SK-N-SH (cell line): ENCODE results near the gene OGFR. TPM values are rescaled to one million over a fixed set of nuclear protein-coding genes. Genes with fewer than 3 reads are reported as not detected.

Source experiments
- CTCF ChIA-PET: fragments of 300-600, 350-600 bp; formaldehyde crosslinking; extraction: SDS; loops from one replicate; lab custom pipeline; 2021; lab: Yijun Ruan, JAX
- POLR2A ChIA-PET: fragments of 350-600 bp; sonication (Branson Sonifier 250); formaldehyde crosslinking; extraction: SDS; loops from one replicate; lab custom pipeline; 2020; ENCODE audit warnings: antibody characterized with exemption, inconsistent platforms; lab: Yijun Ruan, JAX
- DNase-seq: peaks from one replicate; pipeline ENCODE4 v3.0.0; 2012
- H2AFZ ChIP-seq: fragments of 200-600 bp; sonication (generic); 2 replicates; pipeline ENCODE4 v1.8.1; 2016; ENCODE audit warnings: antibody characterized with exemption, mild to moderate bottlenecking, low read depth
- H3F3A ChIP-seq: fragments of 200-600 bp; sonication (generic); replicated peaks from 2 replicates; pipeline ENCODE3; 2016; ENCODE audit warnings: antibody characterized with exemption, mild to moderate bottlenecking; ENCODE audit not compliant: insufficient read depth
- H3K27ac ChIP-seq, 2 experiments: fragments of 200-500 bp in 1 of 2; fragments of 200-600 bp in 1 of 2; sonication (Bioruptor generic) in 1 of 2; sonication (generic), shearing (Covaris generic) in 1 of 2; 2 replicates each; pipeline versions ENCODE4 v1.5.1 to v1.6.1; 2014 to 2016; ENCODE audit warnings: low read depth in 2 of 2, inconsistent platforms in 1 of 2, low read length in 1 of 2, mild to moderate bottlenecking in 1 of 2, mixed read lengths in 1 of 2
- H3K27me3 ChIP-seq: fragments of 200-600 bp; sonication (generic), shearing (Covaris generic); 2 replicates; pipeline ENCODE4 v1.6.1; 2016; ENCODE audit warnings: mixed run types; ENCODE audit not compliant: insufficient read depth
- H3K36me3 ChIP-seq, 2 experiments: fragments of 200-500 bp in 1 of 2; fragments of 200-600 bp in 1 of 2; sonication (Bioruptor generic) in 1 of 2; sonication (generic) in 1 of 2; replicated peaks in 1 of 2; 2 replicates each; pipeline versions ENCODE3 to v1.5.1; 2014 to 2016; ENCODE audit warnings: low read length in 1 of 2, mild to moderate bottlenecking in 1 of 2; ENCODE audit not compliant: insufficient read depth in 2 of 2, control insufficient read depth in 1 of 2
- H3K4me1 ChIP-seq, 2 experiments: fragments of 200-500 bp in 1 of 2; fragments of 200-600 bp in 1 of 2; sonication (Bioruptor generic) in 1 of 2; sonication (generic), shearing (Covaris generic) in 1 of 2; 2 replicates each; pipeline versions ENCODE4 v1.5.1 to v1.6.1; 2014 to 2016; ENCODE audit warnings: low read depth in 1 of 2, low read length in 1 of 2, mixed run types in 1 of 2; ENCODE audit not compliant: insufficient read depth in 2 of 2, control insufficient read depth in 1 of 2
- H3K4me2 ChIP-seq: fragments of 200-600 bp; sonication (generic), shearing (Covaris generic); 2 replicates; pipeline ENCODE4 v1.6.1; 2017; ENCODE audit warnings: mixed run types
- H3K4me3 ChIP-seq, 2 experiments: fragments of 200-500 bp in 1 of 2; fragments of 200-600 bp in 1 of 2; sonication (Bioruptor generic) in 1 of 2; sonication (generic), shearing (Covaris generic) in 1 of 2; 2 replicates each; pipeline versions ENCODE4 v1.5.1 to v1.8.1; 2014 to 2016; ENCODE audit warnings: low read depth in 2 of 2, inconsistent platforms in 1 of 2, low read length in 1 of 2, mild to moderate bottlenecking in 1 of 2, mixed read lengths in 1 of 2, moderate library complexity in 1 of 2
- H3K79me2 ChIP-seq: fragments of 200-600 bp; sonication (generic); 2 replicates; pipeline ENCODE4 v1.8.1; 2017; ENCODE audit warnings: mild to moderate bottlenecking; ENCODE audit not compliant: insufficient read depth
- H3K9ac ChIP-seq: fragments of 200-600 bp; sonication (generic); 2 replicates; pipeline ENCODE4 v1.6.1; 2017; ENCODE audit warnings: mixed run types
- H3K9me2 ChIP-seq: fragments of 200-600 bp; sonication (generic); 2 replicates; pipeline ENCODE4 v1.6.1; 2017; ENCODE audit warnings: mixed run types
- H3K9me3 ChIP-seq: fragments of 200-600 bp; sonication (generic); 2 replicates; pipeline ENCODE4 v1.6.1; 2017; ENCODE audit warnings: mixed run types, mild to moderate bottlenecking, moderate library complexity
- H4K20me1 ChIP-seq: fragments of 200-600 bp; sonication (generic); 2 replicates; pipeline ENCODE4 v1.6.1; 2017; ENCODE audit warnings: mild to moderate bottlenecking, mixed run types; ENCODE audit not compliant: insufficient read depth
- EP300 ChIP-seq, 2 experiments: IDR thresholded peaks; 2 replicates each; pipeline versions ENCODE4 v1.4.0 to v1.6.1; 2012; ENCODE audit warnings: borderline replicate concordance in 1 of 2, low read depth in 1 of 2, low read length in 1 of 2
- GABPA ChIP-seq: IDR thresholded peaks from 2 replicates; pipeline ENCODE4 v1.4.0; 2012; ENCODE audit warnings: low read depth, mild to moderate bottlenecking
- IRF3 ChIP-seq: fragments of 150-350 bp; IDR thresholded peaks from 2 replicates; pipeline ENCODE4 v1.6.1; 2016; ENCODE audit warnings: mild to moderate bottlenecking, low read depth, low read length
- JUND ChIP-seq: IDR thresholded peaks from 2 replicates; pipeline ENCODE4 v1.4.0; 2012
- MAX ChIP-seq: IDR thresholded peaks from 2 replicates; pipeline ENCODE4 v1.4.0; 2012; ENCODE audit warnings: low read depth
- NFIC ChIP-seq: IDR thresholded peaks from 2 replicates; pipeline ENCODE4 v1.4.0; 2012; ENCODE audit warnings: borderline replicate concordance
- RAD21 ChIP-seq: IDR thresholded peaks from 2 replicates; pipeline ENCODE4 v1.6.1; 2012; ENCODE audit warnings: mild to moderate bottlenecking, low read length
- RCOR1 ChIP-seq: fragments of 150-350 bp; IDR thresholded peaks from 2 replicates; pipeline ENCODE4 v1.6.1; 2017; ENCODE audit warnings: antibody characterized with exemption, low read length
- TEAD4 ChIP-seq: IDR thresholded peaks from 2 replicates; pipeline ENCODE4 v1.4.0; 2012; ENCODE audit warnings: mild to moderate bottlenecking, borderline replicate concordance; ENCODE audit not compliant: insufficient read depth
- WGBS: methylation state at CpG from one replicate; pipeline ENCODE4 v1.1.6; 2017; ENCODE audit warnings: low lambda C conversion rate; 5-methylcytosine and 5-hydroxymethylcytosine counted together
- polyA plus RNA-seq, 3 experiments: library from polyadenylated mRNA; depleted of rRNA; stranded (reverse); fragments of >200 nt; gene quantifications; 2 replicates each; pipeline ENCODE4 v1.2.3, GENCODE V29; 2012
- TF ChIP-seq, protein P1 (sequence below): IDR thresholded peaks from 2 replicates; pipeline ENCODE4 v1.4.0; 2012; ENCODE audit warnings: low read depth, borderline replicate concordance

OGFR gene
- polyA plus RNA-seq, 1 of the 3 experiments (the other 2 are of a cell fraction) = 60.8 TPM

GRCh38 chr20:62817975-62818591 is 13.4 kb downstream of the OGFR start:
- Histone ChIP-seq H3K27me3 (no peaks in the 10 kb centered on the region), H4K20me1 (0 out of 2 replicates have a peak, but pooled peaks cover 3% of the 10 kb centered on the region), H3K9me2 (no peaks in the 10 kb centered on the region), H3K9me3 (no peaks in the 10 kb centered on the region), H3K27ac (peak overlapping the region in 1 of 2 experiments; percentile 90; a peak in 2 of 4 replicates), H3K36me3 (peaks cover 0 to 7% of the 10 kb centered on the region in 2 experiments), H3F3A (peaks cover 5% of the 10 kb centered on the region), H3K79me2 (no peaks in the 10 kb centered on the region), H3K4me3 (no peak overlapping the region), H2AFZ (no peak overlapping the region), H3K4me1 (peaks cover 17 to 66% of the 10 kb centered on the region in 2 experiments; a peak in 3 of 4 replicates), H3K9ac (no peak overlapping the region), H3K4me2 (peak overlapping the region; percentile 46; the same call in 1 of the 2 replicates)
- ChIA-PET POLR2A (no interaction called here), CTCF (interaction anchor here (1.1 to 3.9 kb wide), 3 partner anchors 10 to 57 kb away, joined by 3 to 27 read pairs (median 4); no protein-coding TSS in a partner anchor)
- 72% methylated on average over 3 of the region's 12 CpGs for WGBS
- no peak for TF ChIP-seq JUND
- TF ChIP-seq TEAD4 = no peak
- no peak for TF ChIP-seq IRF3
- TF ChIP-seq RCOR1 = no peak
- TF ChIP-seq, protein P1, sequence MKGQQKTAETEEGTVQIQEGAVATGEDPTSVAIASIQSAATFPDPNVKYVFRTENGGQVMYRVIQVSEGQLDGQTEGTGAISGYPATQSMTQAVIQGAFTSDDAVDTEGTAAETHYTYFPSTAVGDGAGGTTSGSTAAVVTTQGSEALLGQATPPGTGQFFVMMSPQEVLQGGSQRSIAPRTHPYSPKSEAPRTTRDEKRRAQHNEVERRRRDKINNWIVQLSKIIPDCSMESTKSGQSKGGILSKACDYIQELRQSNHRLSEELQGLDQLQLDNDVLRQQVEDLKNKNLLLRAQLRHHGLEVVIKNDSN = no peak
- no peak for DNase-seq

DNA sequence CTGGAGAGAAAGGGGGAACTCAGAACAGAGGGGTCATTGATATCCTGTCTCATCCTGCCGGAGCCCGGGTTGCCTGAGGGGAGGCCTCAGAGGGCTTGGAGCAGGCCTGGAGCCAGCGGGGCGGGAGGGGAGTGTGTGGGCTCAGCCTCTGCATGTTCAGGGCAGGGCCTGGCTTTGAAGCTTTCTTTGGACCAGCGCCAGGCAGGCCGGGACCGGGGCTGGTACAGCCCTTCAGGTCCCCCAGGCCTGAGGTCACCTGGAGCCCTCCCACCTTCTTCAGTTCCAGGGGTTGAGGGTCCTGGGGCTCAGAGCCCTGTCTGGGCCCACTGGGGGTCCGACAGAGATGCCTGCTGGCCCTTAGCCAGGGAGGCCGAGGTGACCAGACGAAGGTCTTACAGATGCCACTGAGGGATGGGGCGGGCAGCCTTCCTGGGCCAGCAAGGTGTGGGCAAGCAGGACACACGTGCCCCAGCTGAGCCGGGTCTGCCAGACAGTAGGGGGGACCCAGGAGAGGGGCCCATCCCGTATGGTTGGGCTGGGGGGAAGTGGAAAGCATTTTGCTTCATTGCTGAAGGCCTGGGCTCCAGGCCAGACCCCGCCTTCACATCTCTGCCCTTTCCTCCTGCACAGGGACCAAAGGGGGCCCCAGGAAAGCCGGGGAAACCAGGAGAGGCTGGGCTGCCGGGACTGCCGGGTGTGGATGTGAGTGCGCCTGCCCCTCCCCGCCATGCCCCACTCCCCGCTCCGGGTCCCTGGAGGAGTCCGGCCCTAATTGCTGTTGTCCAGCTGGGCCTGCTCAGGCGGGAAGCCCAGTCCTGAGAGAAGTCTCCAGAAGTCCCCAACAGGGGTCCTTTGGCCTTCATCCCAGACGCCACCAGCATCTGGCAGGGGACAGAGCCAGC is 14.2 kb downstream of the OGFR start:
- Histone ChIP-seq H3K4me1 (peaks cover 17 to 73% of the 10 kb centered on the region in 2 experiments; a peak in 3 of 4 replicates), H3K79me2 (no peaks in the 10 kb centered on the region), H3F3A (peaks cover 8% of the 10 kb centered on the region), H3K27ac (peak overlapping the region in 1 of 2 experiments; percentile 90; a peak in 2 of 4 replicates), H2AFZ (peak overlapping the region; percentile 76; the same call in 1 of the 2 replicates), H3K9me3 (no peaks in the 10 kb centered on the region), H3K9ac (no peak overlapping the region), H4K20me1 (0 out of 2 replicates have a peak, but pooled peaks cover 2% of the 10 kb centered on the region), H3K4me3 (no peak overlapping the region), H3K36me3 (peaks cover 0 to 4% of the 10 kb centered on the region in 2 experiments), H3K27me3 (no peaks in the 10 kb centered on the region), H3K4me2 (peak overlapping the region; percentile 46; the same call in 1 of the 2 replicates), H3K9me2 (no peaks in the 10 kb centered on the region)
- WGBS = 33% methylated on average over 13 of the region's 25 CpGs
- POLR2A ChIA-PET = interaction anchor here (0.9 kb wide), 1 partner anchor 14 kb away, joined by 3 read pairs; the partner anchor contains the start of gene OGFR
- peak; percentile 92 for DNase-seq
- TF ChIP-seq RCOR1 (0 out of 2 replicates have a peak, but pooled peaks have one; percentile 9), GABPA (no peak), MAX (0 out of 2 replicates have a peak, but pooled peaks have one; percentile 28), RAD21 (no peak), NFIC (peak; percentile 73), EP300 (IDR thresholded peaks at IDR 0.05; ENCODE audit: borderline replicate concordance in 1 of 2, low read depth in 1 of 2, low read length in 1 of 2) (0 out of 4 replicates have a peak, but pooled peaks of 1 of the 2 experiments have one; percentile 30)
- CTCF ChIA-PET = interaction anchor here (1.1 to 3.9 kb wide), 5 partner anchors 11 to 190 kb away, joined by 3 to 27 read pairs (median 4); no protein-coding TSS in a partner anchor
